GM21529 (cell line): ENCODE data around the gene SASH1.

ENCODE experiments used
- ATAC-seq: cut with Tn5 transposase; IDR thresholded peaks from one replicate; pipeline ENCODE4 v1.9.1; 2021; ENCODE audit not compliant: unreplicated experiment

Gene SASH1

DNA sequence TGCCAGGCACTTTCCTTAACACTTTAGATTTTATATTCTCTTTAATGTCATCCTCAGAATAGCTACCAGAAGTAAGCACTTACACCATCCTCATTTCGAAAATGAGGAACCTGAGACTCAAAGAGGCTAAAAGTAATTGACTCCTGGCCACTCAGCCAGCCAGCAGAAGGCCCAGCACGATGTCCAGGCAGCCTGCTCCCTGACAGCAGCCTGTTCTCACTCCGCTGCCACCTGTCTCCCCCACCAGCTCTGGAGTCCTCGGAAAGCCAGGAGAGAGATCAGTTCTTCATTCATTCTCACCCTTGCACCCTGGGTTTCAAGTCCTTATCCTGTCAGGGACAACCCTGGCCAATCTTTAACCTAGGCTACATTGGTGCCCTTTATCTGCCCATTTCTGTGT is 174.0 kb downstream of the SASH1 start:
- ATAC-seq, result no peak

GRCh38 chr6:148517470-148517869 is 174.8 kb downstream of the SASH1 start:
- ATAC-seq, result no peak

- no peak for ATAC-seq
Measured at GRCh38 chr6:148518511-148519156, 176.0 kb downstream of the SASH1 start.

- ATAC-seq, result peak; percentile 95
Measured at GRCh38 chr6:148520109-148520841, 177.6 kb downstream of the SASH1 start.

DNA sequence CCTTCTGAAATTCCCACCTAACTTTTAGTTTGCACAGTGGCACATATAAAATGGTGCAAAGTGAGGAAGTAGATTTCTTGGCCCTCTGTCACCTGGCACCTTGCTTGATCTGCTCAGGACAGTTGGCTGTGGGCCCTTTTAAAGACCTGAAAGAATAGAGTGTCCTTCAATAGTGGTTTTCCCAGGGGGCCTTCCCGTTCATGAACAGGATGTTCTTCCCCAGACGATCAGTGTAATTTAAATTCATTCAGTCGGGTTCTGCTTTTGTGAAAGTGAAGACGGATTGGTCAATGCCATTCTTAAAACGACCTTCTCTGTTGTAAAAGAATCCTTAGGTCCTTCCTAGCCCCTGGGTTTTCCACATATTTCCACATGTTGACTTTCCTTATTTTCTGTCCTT is 178.5 kb downstream of the SASH1 start:
- ATAC-seq, result no peak

DNA sequence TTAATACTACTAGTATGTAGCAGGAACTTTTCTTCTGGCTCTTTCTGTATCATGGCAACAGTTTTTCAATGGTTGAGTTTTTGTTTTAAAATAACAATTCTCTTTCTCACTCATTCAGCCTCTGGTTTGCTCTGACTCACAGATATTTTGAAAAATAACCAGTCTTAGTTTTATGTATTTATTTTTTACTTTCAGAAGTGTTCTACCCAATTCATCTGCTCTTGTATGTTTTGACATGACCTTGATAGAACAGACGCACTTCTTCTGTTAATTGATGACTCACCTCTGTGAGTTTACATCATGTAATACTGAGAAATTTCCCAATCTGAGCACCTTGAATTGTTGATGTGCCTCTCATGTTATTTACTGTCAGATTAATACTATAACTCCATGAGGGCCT is 178.9 kb downstream of the SASH1 start:
- ATAC-seq, result no peak

DNA sequence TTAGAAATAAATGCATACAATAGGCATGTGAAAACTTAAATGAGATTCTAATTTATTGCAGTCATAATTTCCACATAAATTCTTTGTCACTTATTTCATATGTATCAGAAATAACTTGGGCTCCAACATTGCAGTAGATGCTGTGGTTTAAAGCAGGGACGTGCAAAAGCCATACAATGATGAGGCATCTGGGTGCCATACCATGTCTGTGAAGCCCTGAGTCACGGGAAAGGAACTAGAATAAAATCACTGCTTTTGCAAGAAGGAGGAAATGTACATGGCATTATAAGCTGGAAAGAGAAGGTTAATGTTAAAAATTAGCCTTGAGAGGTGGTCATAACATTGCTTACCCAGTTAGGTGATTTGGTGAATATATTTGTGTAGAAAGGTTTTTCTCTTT is 180.4 kb downstream of the SASH1 start:
- no peak for ATAC-seq

DNA sequence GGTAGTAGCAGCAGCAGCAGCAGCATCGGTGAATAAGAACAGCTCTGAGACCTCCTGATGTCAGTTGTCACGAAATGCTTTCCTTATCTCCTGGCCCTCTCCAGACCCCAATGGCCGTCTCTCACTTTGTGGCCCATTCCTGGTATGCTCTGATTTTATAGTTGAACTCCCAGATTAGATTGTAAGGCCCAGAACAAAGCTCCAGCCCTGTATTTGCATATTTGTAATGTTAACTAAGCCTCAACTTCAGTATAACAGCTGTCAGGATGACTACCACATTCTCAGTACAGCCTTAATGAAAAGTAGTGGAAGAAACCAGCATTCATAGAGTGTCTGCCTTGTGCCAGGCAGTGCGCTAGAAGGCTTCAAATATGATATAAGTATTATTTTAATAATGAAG is 180.9 kb downstream of the SASH1 start:
- ATAC-seq, result no peak

DNA sequence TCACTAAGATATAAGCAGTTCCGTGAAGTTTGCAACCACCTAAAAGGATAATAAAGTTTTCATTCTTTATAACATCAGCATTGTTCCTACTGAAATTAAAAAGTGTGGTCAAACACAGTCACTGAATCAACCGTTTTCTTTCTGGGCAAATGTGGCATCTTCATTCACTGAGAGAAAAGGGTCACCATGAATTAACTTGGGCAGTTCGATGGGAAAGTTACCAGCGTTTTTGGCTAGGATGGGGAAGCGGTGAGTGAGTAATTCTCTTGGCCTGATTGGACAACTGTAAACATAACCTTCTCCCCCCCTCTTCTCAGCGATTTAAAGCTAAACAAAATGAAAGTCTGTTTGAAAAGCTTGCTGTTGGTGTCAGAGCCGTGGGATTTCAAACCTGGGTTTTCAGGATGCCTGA is 181.8 kb downstream of the SASH1 start:
- ATAC-seq, result no peak

- ATAC-seq, result no peak
Measured at GRCh38 chr6:148524976-148525375, 182.3 kb downstream of the SASH1 start.

DNA sequence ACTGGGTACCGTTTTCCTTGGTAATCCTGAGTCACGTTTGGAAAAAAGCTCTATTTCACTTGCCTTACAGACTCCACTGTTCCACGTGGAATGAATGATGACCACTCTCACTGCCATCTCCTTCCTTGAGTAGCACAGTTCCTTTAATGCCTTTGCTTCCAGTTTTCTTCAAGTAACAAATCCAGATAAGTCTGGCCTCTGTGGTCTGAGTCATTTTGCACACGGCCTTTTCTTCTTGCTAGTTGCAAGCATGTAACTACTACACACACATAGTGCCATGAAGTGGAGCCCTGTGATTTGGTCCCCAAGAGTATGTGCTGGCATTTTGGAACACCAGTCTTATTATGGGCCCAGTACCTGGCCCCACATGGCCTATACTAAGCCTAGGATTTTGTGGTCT is 182.8 kb downstream of the SASH1 start:
- no peak for ATAC-seq

DNA sequence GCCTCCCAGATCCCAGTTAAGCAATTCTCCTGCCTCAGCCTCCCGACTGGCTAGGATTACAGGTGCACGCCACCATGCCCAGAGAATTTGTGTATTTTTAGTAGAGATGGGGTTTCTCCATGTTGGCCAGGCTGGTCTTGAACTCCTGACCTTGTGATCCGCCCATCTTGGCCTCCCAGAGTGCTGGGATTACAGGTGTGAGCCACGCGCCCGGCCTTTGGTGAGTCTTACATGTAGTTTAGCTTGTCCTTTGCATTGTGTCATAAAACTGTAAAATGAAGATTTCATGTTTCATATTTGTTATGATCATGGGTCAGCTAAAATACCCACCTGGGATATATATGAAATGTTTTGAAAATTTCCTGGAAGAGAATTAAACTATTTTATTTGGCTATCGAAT is 183.5 kb downstream of the SASH1 start:
- no peak for ATAC-seq

DNA sequence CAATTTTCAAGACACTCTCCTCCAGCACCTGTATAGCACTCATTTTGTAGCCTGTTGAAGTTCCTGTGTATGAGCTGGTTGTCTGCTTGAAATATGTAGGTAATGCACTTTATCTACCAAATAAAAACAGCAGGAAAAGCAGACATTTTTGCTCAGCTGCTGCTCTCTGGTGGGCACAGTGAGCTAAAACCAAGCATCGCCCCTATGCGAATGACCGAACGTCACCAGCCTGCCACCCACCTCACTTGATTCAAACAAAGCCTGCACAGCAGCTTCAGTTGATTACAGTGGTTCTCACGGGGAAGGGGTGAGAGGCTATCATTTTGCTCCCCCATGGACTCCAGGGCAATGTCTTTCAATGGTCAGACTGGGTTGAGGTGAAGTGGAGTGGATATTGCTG is 185.7 kb downstream of the SASH1 start:
- ATAC-seq, result no peak

- no peak for ATAC-seq
Measured at GRCh38 chr6:148529010-148529409, 186.4 kb downstream of the SASH1 start.

- peak; percentile 87 for ATAC-seq
Measured at GRCh38 chr6:148530394-148530953, 187.8 kb downstream of the SASH1 start.

- ATAC-seq, result no peak
Measured at GRCh38 chr6:148530976-148531375, 188.3 kb downstream of the SASH1 start.

DNA sequence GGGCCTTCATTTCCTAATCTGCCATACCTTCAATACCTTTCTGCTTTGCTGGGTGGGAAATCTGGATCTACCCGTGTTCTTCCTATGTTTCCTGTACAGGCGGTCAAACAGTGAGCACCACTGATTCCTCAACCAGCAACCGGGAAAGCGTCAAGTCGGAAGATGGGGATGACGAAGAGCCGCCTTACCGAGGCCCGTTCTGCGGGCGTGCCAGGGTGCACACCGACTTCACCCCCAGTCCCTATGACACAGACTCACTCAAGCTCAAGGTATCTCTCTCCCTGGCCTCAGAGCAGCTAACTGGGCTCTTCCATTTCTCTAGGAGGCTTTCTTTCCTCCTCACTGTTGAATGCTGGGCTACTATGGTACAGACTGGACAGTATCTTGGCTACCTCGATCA is 190.1 kb downstream of the SASH1 start:
- no peak for ATAC-seq

DNA sequence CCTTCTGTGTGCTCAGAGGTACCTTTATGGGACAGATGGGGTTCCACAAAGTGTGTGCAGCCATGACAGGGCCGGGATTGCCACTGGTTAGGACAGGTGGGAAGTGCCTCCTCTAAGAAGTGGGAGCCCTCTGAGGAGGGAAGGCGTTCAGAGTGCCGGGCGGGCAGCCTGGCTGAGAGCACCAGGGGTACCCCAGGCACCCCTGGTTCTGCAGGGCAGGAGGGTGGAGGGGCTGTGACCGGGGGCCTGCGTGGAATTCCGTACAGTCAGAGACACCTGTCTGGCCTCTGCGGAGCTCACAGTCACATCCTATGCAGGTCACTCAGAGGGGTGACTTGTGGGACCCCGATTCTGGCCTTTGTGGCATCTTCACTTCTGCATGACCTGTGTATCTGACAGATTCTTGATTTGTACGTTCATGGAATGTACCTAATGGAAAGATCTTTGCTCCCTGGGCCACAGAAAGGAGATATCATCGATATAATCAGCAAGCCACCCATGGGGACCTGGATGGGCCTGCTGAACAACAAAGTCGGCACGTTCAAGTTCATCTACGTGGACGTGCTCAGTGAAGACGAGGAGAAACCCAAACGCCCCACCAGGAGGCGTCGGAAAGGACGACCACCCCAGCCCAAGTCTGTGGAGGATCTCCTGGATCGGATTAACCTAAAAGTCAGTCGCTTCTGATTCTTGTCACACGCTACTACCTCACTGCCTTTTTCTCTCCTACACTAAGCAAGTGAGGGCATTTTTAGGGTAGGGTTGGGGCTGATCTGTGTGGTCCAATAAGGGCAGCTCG is 190.9 kb downstream of the SASH1 start:
- no peak for ATAC-seq

GRCh38 chr6:148534871-148535270 is 192.2 kb downstream of the SASH1 start:
- ATAC-seq, result no peak

DNA sequence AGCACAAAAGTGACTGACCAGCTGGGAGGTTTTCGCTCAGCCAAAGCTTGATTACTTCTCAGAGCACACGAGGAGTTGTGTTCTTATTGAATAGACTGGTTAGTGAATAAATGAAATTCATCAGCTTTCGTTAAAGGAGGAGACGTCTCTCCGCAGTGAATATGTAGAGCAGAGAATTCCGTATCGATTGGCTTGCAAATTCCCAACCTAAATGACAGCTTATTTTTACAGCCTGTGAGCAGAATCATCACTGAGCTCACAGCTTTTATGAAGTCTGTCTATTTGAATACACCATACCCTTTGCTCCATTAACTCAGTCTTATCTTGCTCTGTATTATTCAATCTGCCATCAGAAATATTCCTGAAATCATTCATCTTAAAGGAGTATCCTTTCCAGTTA is 192.7 kb downstream of the SASH1 start:
- no peak for ATAC-seq

DNA sequence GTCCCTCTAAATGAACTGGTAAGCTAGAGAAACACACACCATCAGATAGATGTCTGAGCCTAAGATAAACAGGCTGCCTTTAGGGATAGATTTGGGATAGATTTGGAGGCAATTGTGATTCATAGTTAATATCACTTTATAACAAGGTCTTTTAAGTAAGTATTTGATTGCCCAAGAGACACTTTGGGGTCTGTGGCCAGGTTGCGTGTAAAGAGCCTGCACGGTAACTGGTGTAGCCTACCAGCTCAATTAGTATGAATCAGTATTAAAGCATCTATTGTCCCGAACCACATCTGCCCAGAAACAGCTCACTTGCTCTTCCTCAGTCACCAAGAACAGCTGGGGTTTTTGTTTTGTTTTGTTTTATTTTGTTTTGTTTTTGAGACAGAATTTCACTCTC is 193.3 kb downstream of the SASH1 start:
- ATAC-seq, result no peak
